HEK293 (cell line): Measurements from ENCODE around the gene BRSK1.

Experiments used
- BCL11B ChIP-seq: fragments of 450-650 bp; formaldehyde crosslinking; IDR thresholded peaks from 2 replicates; pipeline ENCODE4 v1.5.1; 2016; ENCODE audit warnings: low read depth, missing biosample characterization, missing genetic modification characterization
- EGR2 ChIP-seq: fragments of 450-650 bp; formaldehyde crosslinking; IDR thresholded peaks from 2 replicates; pipeline ENCODE4 v1.5.1; 2016; ENCODE audit warnings: low read depth, missing biosample characterization, missing genetic modification characterization
- GLIS1 ChIP-seq: fragments of 450-650 bp; formaldehyde crosslinking; IDR thresholded peaks from 2 replicates; pipeline ENCODE4 v1.5.1; 2016; ENCODE audit warnings: missing biosample characterization, missing genetic modification characterization
- GLIS2 ChIP-seq: fragments of 450-650 bp; formaldehyde crosslinking; IDR thresholded peaks from 2 replicates; pipeline ENCODE4 v1.5.1; 2016; ENCODE audit warnings: missing biosample characterization, missing genetic modification characterization
- KLF8 ChIP-seq: fragments of 450-650 bp; formaldehyde crosslinking; IDR thresholded peaks from 2 replicates; pipeline ENCODE4 v1.5.1; 2016; ENCODE audit warnings: missing biosample characterization, missing genetic modification characterization
- KLF9 ChIP-seq: fragments of 450-650 bp; formaldehyde crosslinking; IDR thresholded peaks from 2 replicates; pipeline ENCODE4 v1.5.1; 2016; ENCODE audit warnings: missing biosample characterization, missing genetic modification characterization, low read depth
- OSR2 ChIP-seq: fragments of 450-650 bp; formaldehyde crosslinking; IDR thresholded peaks from 2 replicates; pipeline ENCODE4 v1.5.1; 2016; ENCODE audit warnings: missing biosample characterization, missing genetic modification characterization
- PRDM6 ChIP-seq: fragments of 450-650 bp; formaldehyde crosslinking; IDR thresholded peaks from 2 replicates; pipeline ENCODE4 v1.5.1; 2017; ENCODE audit warnings: missing biosample characterization, missing genetic modification characterization
- ZBTB7A ChIP-seq: fragments of 450-650 bp; formaldehyde crosslinking; IDR thresholded peaks from 2 replicates; pipeline ENCODE4 v1.5.1; 2016; ENCODE audit warnings: low read depth, missing biosample characterization, missing genetic modification characterization
- ZBTB8A ChIP-seq: fragments of 450-650 bp; formaldehyde crosslinking; IDR thresholded peaks from 2 replicates; pipeline ENCODE4 v1.5.1; 2016; ENCODE audit warnings: missing biosample characterization, missing genetic modification characterization
- ZEB2 ChIP-seq: fragments of 450-650 bp; formaldehyde crosslinking; IDR thresholded peaks from 2 replicates; pipeline ENCODE4 v1.5.1; 2016; ENCODE audit warnings: missing biosample characterization, missing genetic modification characterization
- ZNF214 ChIP-seq: fragments of 450-650 bp; formaldehyde crosslinking; IDR thresholded peaks from 2 replicates; pipeline ENCODE4 v1.5.1; 2017; ENCODE audit warnings: missing biosample characterization, mild to moderate bottlenecking, missing genetic modification characterization, borderline replicate concordance
- ZNF221 ChIP-seq: fragments of 450-650 bp; formaldehyde crosslinking; IDR thresholded peaks from 2 replicates; pipeline ENCODE4 v1.5.1; 2017; ENCODE audit warnings: missing biosample characterization, missing genetic modification characterization, borderline replicate concordance
- ZNF266 ChIP-seq: fragments of 450-650 bp; formaldehyde crosslinking; IDR thresholded peaks from 2 replicates; pipeline ENCODE4 v1.5.1; 2016; ENCODE audit warnings: missing biosample characterization, missing genetic modification characterization, low read depth
- ZNF341 ChIP-seq: fragments of 450-650 bp; formaldehyde crosslinking; IDR thresholded peaks from 2 replicates; pipeline ENCODE4; 2016; ENCODE audit warnings: low read depth, missing biosample characterization, missing genetic modification characterization
- ZNF350 ChIP-seq: fragments of 450-650 bp; formaldehyde crosslinking; IDR thresholded peaks from 2 replicates; pipeline ENCODE4 v1.5.0; 2017; ENCODE audit warnings: missing biosample characterization, mild to moderate bottlenecking, missing genetic modification characterization
- ZNF366 ChIP-seq: fragments of 450-650 bp; formaldehyde crosslinking; conservative IDR thresholded peaks from 2 replicates; pipeline ENCODE4 v1.5.1; 2016; ENCODE audit warnings: missing biosample characterization, missing genetic modification characterization
- ZNF398 ChIP-seq: fragments of 450-650 bp; formaldehyde crosslinking; IDR thresholded peaks from 2 replicates; pipeline ENCODE4 v1.5.1; 2017; ENCODE audit warnings: missing biosample characterization, missing genetic modification characterization
- ZNF416 ChIP-seq: fragments of 450-650 bp; formaldehyde crosslinking; IDR thresholded peaks from 2 replicates; pipeline ENCODE4 v1.5.1; 2016; ENCODE audit warnings: missing biosample characterization, missing genetic modification characterization
- ZNF433 ChIP-seq: fragments of 450-650 bp; formaldehyde crosslinking; IDR thresholded peaks from 2 replicates; pipeline ENCODE4 v1.5.1; 2016; ENCODE audit warnings: missing biosample characterization, missing genetic modification characterization, low read depth
- ZNF48 ChIP-seq: fragments of 450-650 bp; formaldehyde crosslinking; IDR thresholded peaks from 2 replicates; pipeline ENCODE4 v1.5.1; 2016; ENCODE audit warnings: missing biosample characterization, missing genetic modification characterization
- ZNF529 ChIP-seq: fragments of 450-650 bp; formaldehyde crosslinking; IDR thresholded peaks from 2 replicates; pipeline ENCODE4 v1.5.1; 2017; ENCODE audit warnings: missing genetic modification characterization, missing biosample characterization; ENCODE audit not compliant: insufficient replicate concordance
- ZNF549 ChIP-seq: fragments of 450-650 bp; IDR thresholded peaks from 2 replicates; pipeline ENCODE4 v1.5.1; 2018; ENCODE audit warnings: missing biosample characterization, missing genetic modification characterization, mild to moderate bottlenecking, inconsistent platforms, moderate library complexity
- ZNF692 ChIP-seq: fragments of 450-650 bp; formaldehyde crosslinking; IDR thresholded peaks from 2 replicates; pipeline ENCODE4 v1.5.1; 2016; ENCODE audit warnings: missing biosample characterization, missing genetic modification characterization
- ZNF701 ChIP-seq: fragments of 450-650 bp; formaldehyde crosslinking; IDR thresholded peaks from 2 replicates; pipeline ENCODE4 v1.5.1; 2016; ENCODE audit warnings: missing biosample characterization, missing genetic modification characterization
- ZNF704 ChIP-seq: fragments of 450-650 bp; formaldehyde crosslinking; IDR thresholded peaks from 2 replicates; pipeline ENCODE4 v1.5.1; 2016; ENCODE audit warnings: missing biosample characterization, missing genetic modification characterization
- ZNF843 ChIP-seq: fragments of 450-650 bp; formaldehyde crosslinking; IDR thresholded peaks from 2 replicates; pipeline ENCODE4 v1.5.1; 2016; ENCODE audit warnings: missing biosample characterization, missing genetic modification characterization
- TF ChIP-seq, protein P1 (sequence below): fragments of 450-650 bp; formaldehyde crosslinking; IDR thresholded peaks from 2 replicates; pipeline ENCODE4 v1.5.1; 2016; ENCODE audit warnings: missing biosample characterization, missing genetic modification characterization
- TF ChIP-seq, protein P2 (sequence below): fragments of 450-650 bp; formaldehyde crosslinking; IDR thresholded peaks from 2 replicates; pipeline ENCODE4 v1.5.1; 2016; ENCODE audit warnings: missing biosample characterization, missing genetic modification characterization
- TF ChIP-seq, protein P3 (sequence below): fragments of 450-650 bp; formaldehyde crosslinking; IDR thresholded peaks from 2 replicates; pipeline ENCODE4 v1.5.1; 2016; ENCODE audit warnings: missing biosample characterization, missing genetic modification characterization

BRSK1 gene

GRCh38 chr19:55301459-55302317 is 17.9 kb downstream of the BRSK1 start (continued):
- TF ChIP-seq ZNF692: no peak
- TF ChIP-seq ZBTB7A (tag by site-specific recombination): 0 out of 2 replicates have a peak, but pooled peaks have one; percentile 16
- TF ChIP-seq ZNF529 (tag by site-specific recombination): no peak
- no peak for TF ChIP-seq ZNF214 (tag by site-specific recombination)
- TF ChIP-seq BCL11B: no peak
- no peak for TF ChIP-seq ZNF433 (tag by site-specific recombination)
- TF ChIP-seq GLIS2 (tag by site-specific recombination): peak; percentile 35; the same call in 1 of the 2 replicates
- peak; percentile 68 for TF ChIP-seq ZNF341 (tag by site-specific recombination)
- TF ChIP-seq ZNF350 (tag by site-specific recombination): no peak
- TF ChIP-seq ZNF266 (tag by site-specific recombination): no peak
- TF ChIP-seq ZNF48 (tag by site-specific recombination): no peak
- TF ChIP-seq PRDM6 (tag by site-specific recombination): no peak
- TF ChIP-seq ZNF416 (tag by site-specific recombination): no peak
- TF ChIP-seq, protein P1, sequence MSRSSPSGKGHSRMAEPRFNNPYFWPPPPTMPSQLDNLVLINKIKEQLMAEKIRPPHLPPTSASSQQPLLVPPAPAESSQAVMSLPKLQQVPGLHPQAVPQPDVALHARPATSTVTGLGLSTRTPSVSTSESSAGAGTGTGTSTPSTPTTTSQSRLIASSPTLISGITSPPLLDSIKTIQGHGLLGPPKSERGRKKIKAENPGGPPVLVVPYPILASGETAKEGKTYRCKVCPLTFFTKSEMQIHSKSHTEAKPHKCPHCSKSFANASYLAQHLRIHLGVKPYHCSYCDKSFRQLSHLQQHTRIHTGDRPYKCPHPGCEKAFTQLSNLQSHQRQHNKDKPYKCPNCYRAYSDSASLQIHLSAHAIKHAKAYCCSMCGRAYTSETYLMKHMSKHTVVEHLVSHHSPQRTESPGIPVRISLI: no peak
- no peak for TF ChIP-seq ZNF704 (tag by site-specific recombination)
- no peak for TF ChIP-seq ZNF366 (tag by site-specific recombination)
- TF ChIP-seq ZNF843: no peak
- peak; percentile 71; the same call in 1 of the 2 replicates for TF ChIP-seq KLF9 (tag by site-specific recombination)
- TF ChIP-seq, protein P2, sequence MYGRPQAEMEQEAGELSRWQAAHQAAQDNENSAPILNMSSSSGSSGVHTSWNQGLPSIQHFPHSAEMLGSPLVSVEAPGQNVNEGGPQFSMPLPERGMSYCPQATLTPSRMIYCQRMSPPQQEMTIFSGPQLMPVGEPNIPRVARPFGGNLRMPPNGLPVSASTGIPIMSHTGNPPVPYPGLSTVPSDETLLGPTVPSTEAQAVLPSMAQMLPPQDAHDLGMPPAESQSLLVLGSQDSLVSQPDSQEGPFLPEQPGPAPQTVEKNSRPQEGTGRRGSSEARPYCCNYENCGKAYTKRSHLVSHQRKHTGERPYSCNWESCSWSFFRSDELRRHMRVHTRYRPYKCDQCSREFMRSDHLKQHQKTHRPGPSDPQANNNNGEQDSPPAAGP: no peak
- peak; percentile 35; the same call in 1 of the 2 replicates for TF ChIP-seq GLIS1 (tag by site-specific recombination)
- no peak for TF ChIP-seq ZNF701 (tag by site-specific recombination)
- peak; percentile 56 for TF ChIP-seq EGR2
- TF ChIP-seq ZNF398 (tag by site-specific recombination): peak; percentile 12; the same call in 1 of the 2 replicates
- no peak for TF ChIP-seq OSR2 (tag by site-specific recombination)
- TF ChIP-seq, protein P3, sequence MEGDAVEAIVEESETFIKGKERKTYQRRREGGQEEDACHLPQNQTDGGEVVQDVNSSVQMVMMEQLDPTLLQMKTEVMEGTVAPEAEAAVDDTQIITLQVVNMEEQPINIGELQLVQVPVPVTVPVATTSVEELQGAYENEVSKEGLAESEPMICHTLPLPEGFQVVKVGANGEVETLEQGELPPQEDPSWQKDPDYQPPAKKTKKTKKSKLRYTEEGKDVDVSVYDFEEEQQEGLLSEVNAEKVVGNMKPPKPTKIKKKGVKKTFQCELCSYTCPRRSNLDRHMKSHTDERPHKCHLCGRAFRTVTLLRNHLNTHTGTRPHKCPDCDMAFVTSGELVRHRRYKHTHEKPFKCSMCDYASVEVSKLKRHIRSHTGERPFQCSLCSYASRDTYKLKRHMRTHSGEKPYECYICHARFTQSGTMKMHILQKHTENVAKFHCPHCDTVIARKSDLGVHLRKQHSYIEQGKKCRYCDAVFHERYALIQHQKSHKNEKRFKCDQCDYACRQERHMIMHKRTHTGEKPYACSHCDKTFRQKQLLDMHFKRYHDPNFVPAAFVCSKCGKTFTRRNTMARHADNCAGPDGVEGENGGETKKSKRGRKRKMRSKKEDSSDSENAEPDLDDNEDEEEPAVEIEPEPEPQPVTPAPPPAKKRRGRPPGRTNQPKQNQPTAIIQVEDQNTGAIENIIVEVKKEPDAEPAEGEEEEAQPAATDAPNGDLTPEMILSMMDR (tag by site-specific recombination): peak; percentile 93
- TF ChIP-seq ZNF549 (tag by site-specific recombination): no peak
- TF ChIP-seq KLF8 (tag by site-specific recombination): no peak
- TF ChIP-seq ZEB2 (tag by site-specific recombination): no peak
- peak; percentile 49; the same call in 1 of the 2 replicates for TF ChIP-seq ZBTB8A (tag by site-specific recombination)
- TF ChIP-seq ZNF221 (tag by site-specific recombination): no peak
